WTC11 (cell line): ENCODE data around the gene RAET1G.

Experiments used
- AFF4 ChIP-seq: sonication (generic); formaldehyde crosslinking; IDR thresholded peaks from 2 replicates; pipeline ENCODE4 v1.8.1; 2023; ENCODE audit warnings: mild to moderate bottlenecking, missing genetic modification reagents, borderline replicate concordance
- SMAD3 ChIP-seq: sonication (generic); formaldehyde crosslinking; IDR thresholded peaks from 2 replicates; pipeline ENCODE4 v1.8.0; 2022; ENCODE audit warnings: missing genetic modification reagents, mild to moderate bottlenecking, borderline replicate concordance
- TEAD1 ChIP-seq: sonication (generic); formaldehyde crosslinking; IDR thresholded peaks from 2 replicates; pipeline ENCODE4 v1.8.0; 2022; ENCODE audit warnings: mild to moderate bottlenecking, missing genetic modification reagents
- ZMAT4 ChIP-seq: fragments of 250-450 bp; sonication (Bioruptor Pico); IDR thresholded peaks from 2 replicates; pipeline ENCODE4 v1.9.0; 2021; ENCODE audit warnings: mild to moderate bottlenecking
- TF ChIP-seq, protein P1 (sequence below): sonication (generic); formaldehyde crosslinking; IDR thresholded peaks from 2 replicates; pipeline ENCODE4 v1.8.1; 2023; ENCODE audit warnings: mild to moderate bottlenecking, missing genetic modification reagents, moderate library complexity

DNA sequence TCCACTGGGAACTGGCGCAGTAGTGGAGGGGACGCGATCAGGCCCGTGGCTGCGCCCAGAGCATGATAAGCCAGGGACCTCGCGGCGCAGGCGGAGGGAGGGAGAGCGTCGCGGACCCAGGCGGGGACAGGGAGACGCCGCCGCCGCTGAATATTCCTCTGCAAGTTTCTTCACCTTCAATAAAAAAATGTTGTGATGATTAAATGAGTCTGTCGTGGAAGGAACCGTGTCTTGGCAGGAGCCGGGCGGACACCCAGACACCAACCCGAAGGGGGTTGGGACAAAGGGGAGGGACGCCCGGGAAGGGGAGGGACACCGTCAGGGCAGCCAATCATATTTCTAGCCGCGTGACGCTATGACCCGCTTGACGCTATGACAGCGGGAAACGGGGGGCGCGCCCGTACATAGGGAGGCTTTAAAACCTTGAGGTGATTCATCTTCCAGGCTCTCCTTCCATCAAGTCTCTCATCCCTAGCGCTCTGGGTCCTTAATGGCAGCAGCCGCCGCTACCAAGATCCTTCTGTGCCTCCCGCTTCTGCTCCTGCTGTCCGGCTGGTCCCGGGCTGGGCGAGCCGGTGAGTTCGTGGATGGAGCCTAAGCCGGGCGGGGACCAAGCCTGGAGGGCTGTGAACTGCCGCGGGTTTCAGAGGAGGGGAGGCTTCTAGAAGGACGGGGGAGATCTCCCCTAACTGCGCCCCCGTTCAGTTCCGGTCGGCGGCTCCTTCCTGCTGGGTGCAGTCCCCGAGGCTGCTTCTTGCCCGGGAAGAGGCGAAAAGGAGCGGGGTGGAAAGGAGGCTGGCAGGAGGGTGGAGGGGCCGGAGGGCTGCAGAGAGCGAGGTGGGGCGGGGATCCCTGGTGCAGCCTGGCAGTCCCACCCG is 18.9 kb upstream of the RAET1G start, which contains the start of gene ULBP2:
- no peak for TF ChIP-seq TEAD1
- TF ChIP-seq SMAD3 (CRISPR knock-in tag) = no peak
- TF ChIP-seq AFF4 (CRISPR knock-in tag) = no peak
- no peak for TF ChIP-seq ZMAT4 (CRISPR knock-in tag)
- TF ChIP-seq, protein P1, sequence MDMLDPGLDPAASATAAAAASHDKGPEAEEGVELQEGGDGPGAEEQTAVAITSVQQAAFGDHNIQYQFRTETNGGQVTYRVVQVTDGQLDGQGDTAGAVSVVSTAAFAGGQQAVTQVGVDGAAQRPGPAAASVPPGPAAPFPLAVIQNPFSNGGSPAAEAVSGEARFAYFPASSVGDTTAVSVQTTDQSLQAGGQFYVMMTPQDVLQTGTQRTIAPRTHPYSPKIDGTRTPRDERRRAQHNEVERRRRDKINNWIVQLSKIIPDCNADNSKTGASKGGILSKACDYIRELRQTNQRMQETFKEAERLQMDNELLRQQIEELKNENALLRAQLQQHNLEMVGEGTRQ (CRISPR knock-in tag) = no peak
